Endometrium (tissue), 2 donors: ENCODE results near the gene MCM9.

Experiments
- FAIRE-seq: peaks from 2 replicates; lab custom pipeline; 2012; peaks lifted over from hg19 to GRCh38; lab: Jason Lieb, UNC
- donor health status: control.
- donor health status: control.

Gene MCM9

GRCh38 chr6:118932421-118932820 is 2.5 kb downstream of the MCM9 start:
- no peak for FAIRE-seq

DNA sequence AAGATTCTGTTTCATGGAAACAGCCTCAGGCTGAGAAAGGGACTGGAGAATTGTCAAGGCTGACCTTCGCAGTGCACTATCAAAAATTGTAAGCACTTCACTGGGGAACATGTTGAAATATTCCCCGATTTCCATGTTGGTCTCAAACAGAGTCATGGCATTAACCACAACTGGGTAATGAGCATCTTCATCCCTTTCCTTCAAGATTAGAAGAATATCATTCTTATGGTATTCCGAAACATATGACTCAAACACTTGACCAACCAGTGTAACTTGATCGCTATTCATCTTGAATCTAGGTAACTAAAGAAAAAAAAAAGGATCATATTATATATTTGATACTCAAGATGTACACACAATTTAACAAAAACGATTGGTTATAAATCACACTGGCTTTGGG is 3.5 kb downstream of the MCM9 start:
- FAIRE-seq: no peak

GRCh38 chr6:118930680-118931079 is 4.3 kb downstream of the MCM9 start:
- no peak for FAIRE-seq

- no peak for FAIRE-seq
Observed at GRCh38 chr6:118923035-118923434, 11.9 kb downstream of the MCM9 start.

DNA sequence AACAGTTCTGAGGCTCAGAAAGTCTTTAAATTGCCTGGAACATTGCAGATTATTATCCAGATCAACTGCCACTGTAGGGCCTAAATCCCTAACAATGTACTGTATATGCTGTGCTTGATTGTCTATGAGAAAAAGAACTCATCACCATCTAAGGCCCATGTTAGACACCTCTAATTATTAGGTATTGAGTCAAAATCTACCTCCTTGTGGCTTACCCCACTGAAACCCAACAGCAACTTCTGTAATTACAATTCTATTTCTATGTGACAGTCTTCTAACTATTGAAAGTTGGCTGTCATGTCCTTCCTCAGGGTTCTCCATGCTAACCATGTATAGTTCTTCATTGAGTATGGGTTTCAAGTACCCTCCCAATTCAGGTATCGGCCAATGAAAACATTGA is 13.9 kb downstream of the MCM9 start:
- FAIRE-seq: no peak

DNA sequence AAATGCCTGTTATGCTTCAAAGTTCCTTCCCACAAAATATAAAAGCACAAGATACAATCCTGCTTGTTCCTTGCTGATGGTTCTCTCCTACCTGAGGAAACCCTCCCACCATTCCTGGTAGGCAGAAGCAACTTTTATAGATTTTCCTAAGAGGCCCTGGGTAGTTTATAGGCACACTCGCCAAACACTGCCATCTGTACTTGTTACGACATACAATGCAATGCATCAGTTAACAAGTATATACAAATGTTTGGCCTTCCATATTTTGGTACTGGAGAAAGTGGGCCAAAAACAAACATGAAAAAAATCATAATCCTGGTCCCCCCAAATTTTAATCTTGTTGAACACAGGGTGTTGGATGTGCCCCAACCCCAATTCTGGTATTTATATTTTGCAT is 16.6 kb downstream of the MCM9 start:
- no peak for FAIRE-seq

GRCh38 chr6:118917546-118918328 is 17.2 kb downstream of the MCM9 start:
- FAIRE-seq: no peak

GRCh38 chr6:118914598-118914997 is 20.4 kb downstream of the MCM9 start:
- FAIRE-seq: no peak

DNA sequence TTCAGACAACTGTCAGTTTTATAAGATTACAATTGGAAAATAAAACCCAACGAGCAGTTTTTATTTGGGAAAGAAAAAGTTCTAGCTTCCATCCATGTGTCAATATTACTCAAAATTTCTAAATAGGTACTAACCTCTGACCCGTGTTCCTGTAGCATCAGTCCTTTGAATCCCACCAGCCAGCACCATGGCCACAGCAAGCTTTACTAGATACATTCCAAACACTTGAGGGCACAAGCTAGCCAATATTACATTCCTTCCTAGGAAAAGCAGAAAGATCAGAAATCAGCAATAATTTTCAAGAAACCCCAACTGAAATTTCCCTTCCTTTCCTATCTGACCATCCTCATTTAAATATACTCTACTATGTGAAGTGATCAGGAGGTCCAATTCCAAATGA is 21.8 kb downstream of the MCM9 start:
- no peak for FAIRE-seq

GRCh38 chr6:118912646-118913045 is 22.3 kb downstream of the MCM9 start:
- FAIRE-seq: no peak

- FAIRE-seq: no peak
Observed at GRCh38 chr6:118908441-118908840, 26.5 kb downstream of the MCM9 start.

- FAIRE-seq: no peak
Observed at GRCh38 chr6:118905851-118906250, 29.1 kb downstream of the MCM9 start.

GRCh38 chr6:118905084-118905483 is 29.9 kb downstream of the MCM9 start:
- no peak for FAIRE-seq

DNA sequence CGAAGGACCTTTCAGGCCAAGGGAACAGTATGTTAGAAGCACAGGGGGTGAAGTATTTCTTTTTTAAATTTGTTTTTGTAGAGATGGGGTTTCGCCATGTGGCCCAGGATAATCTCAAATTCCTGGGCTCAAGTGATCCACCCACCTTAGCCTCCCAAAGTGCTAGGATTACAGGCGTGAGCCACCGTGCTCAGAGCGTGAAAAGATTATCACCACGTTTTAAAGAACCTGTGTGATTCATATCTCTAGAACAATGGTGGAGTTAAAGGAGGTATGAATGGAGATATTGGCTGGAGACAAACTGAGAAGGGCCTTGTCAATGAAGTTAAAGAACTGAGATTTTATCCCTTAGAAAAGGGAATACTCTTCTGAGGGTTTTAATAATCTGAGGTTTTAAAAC is 31.3 kb downstream of the MCM9 start:
- no peak for FAIRE-seq

DNA sequence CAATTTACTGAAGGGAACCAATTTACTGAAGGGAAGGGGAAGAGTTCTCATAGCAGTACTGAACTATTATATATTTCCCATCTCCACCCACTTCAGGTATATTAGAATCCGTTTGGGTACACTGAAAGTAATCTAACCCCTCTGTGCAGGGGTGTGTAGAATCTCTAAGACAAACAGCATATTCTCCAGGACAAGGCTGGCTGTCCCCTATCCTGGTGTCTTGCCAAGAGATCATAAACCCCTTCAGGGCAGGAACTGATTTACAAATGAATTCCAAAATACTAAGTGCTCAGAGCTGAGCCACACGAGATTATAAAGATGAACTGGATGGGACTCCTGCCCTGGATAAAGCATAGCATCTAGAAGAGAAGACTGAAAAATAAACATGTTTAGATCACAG is 31.8 kb downstream of the MCM9 start:
- FAIRE-seq: no peak

- no peak for FAIRE-seq
Observed at GRCh38 chr6:118902726-118903125, 32.2 kb downstream of the MCM9 start.

DNA sequence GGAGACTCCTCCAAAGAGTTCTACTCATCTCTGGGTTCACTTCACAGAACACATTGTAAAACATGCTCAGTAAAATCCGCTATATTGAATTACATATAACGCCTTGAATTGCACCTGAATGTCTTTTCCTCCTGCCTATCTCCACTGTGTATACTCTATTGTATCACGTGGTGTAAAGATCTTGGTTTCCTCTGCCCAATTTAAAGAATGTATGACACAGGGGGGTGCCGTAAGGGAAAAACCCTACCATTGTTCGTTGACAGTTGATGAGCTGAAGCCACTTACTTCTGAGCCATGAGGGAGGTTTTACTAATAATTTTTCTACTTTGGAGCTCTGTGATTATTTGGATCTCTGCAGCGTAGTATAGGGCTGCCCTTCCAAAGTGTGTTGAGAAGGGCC is 35.0 kb downstream of the MCM9 start:
- FAIRE-seq: no peak

- FAIRE-seq: no peak
Observed at GRCh38 chr6:118897386-118897785, 37.6 kb downstream of the MCM9 start.

DNA sequence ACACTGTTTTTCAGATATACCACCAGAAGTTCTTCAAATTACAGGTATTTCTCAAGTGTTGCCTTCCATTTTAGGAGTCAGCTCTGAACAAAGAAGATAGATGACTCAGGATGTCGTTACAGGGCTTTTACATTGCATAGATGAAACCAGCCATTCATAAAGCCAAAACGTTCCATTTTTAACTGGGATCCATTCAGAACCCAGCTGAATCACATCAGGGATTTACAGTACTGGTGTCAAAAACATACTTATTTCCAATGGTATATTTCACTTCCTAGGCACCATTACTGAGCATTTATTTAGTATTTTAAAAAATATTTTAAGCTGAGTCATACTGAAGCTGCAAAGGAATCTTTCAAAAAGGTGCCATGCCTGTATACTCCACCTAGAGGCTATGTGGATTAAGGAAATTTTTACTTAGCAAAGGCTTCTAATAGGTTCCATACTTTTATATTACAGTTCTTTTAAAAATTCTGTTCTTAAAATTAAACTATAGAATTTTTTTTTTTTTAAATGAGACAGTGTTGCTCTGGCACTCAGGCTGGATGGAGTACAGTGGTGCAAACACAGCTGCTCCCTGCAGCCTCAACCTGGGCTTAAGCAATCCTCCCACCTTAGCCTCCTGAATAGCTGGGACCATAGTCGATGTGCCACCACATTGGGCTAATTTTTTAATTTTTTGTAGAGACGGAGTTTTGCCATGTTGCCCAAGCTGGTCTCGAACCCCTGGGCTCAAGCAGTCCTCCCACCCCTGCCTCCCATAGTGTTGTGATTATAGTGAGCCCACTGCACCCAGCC is 38.4 kb downstream of the MCM9 start:
- FAIRE-seq: no peak

GRCh38 chr6:118895859-118896258 is 39.1 kb downstream of the MCM9 start:
- no peak for FAIRE-seq

- FAIRE-seq: no peak
Observed at GRCh38 chr6:118895261-118895560, 39.7 kb downstream of the MCM9 start.

GRCh38 chr6:118894425-118895260 is 40.3 kb downstream of the MCM9 start:
- FAIRE-seq: no peak
